HG02763 (cell line): ENCODE measurements around the gene UCK2.
A peak's percentile ranks its signal among the peaks of the same experiment; 100 is the strongest.

Source experiments
- ATAC-seq: cut with Tn5 transposase; IDR thresholded peaks from one replicate; pipeline ENCODE4 v1.9.1; 2021; ENCODE audit warnings: mild to moderate bottlenecking, moderate library complexity; ENCODE audit not compliant: unreplicated experiment

The UCK2 gene

DNA sequence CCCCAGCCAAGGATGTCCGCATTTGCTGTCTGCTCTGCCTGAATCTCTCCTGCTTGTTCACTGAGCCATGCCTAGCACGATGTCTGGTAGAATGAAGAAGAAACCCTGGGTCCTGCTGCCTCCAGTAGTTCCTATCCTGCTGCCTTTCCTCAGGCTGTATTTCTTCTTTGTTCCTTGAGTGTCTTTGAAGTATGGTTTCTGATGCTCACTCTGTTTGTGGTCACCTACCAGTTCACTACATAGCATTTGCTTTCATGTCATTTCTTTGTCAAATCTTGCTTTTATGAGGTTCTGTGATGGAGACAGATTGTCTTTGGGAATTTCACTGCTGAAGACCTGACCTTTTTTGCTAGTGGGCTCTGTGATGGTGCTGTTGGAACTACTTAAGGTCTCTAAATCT, 5.9 kb downstream of the UCK2 start:
- ATAC-seq = no peak

DNA sequence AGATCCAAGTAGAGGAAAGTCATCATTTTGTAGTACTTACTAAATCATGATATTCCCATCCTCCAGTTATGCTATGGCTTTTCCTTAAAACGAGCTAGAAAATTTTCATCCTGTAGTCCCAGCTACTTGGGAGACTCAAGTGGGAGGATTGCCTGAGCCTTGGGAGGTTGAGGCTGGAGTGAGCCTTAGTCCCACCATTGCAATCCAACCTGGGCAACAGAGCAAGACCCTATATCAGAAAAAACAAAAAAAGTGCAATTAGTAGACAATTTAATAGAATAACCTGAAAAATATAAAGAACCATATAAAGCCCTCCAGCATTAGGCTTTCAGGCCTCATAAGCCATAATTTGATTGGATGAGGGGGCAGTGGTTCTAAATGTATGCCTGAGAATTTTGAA, 6.8 kb downstream of the UCK2 start:
- no peak for ATAC-seq

DNA sequence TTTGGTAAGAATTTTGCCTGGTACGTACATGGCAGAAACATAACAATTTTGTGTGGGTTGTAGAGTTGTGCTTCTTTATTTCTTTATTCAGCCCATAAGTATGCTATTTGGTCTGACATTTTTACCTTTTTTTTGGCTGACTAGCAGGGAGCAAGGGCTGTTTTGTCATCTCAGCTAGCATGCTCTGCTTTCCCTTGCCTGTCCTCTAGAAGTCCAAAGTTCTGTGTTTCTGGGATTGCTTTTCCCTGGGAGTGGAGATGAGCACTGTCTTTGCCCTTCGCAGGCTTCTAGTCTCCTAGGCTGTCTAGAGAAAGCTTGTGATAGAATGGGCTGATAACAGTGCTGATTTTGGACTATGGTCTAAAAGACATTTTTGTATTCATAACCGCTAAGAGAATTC, 7.5 kb downstream of the UCK2 start:
- no peak for ATAC-seq

DNA sequence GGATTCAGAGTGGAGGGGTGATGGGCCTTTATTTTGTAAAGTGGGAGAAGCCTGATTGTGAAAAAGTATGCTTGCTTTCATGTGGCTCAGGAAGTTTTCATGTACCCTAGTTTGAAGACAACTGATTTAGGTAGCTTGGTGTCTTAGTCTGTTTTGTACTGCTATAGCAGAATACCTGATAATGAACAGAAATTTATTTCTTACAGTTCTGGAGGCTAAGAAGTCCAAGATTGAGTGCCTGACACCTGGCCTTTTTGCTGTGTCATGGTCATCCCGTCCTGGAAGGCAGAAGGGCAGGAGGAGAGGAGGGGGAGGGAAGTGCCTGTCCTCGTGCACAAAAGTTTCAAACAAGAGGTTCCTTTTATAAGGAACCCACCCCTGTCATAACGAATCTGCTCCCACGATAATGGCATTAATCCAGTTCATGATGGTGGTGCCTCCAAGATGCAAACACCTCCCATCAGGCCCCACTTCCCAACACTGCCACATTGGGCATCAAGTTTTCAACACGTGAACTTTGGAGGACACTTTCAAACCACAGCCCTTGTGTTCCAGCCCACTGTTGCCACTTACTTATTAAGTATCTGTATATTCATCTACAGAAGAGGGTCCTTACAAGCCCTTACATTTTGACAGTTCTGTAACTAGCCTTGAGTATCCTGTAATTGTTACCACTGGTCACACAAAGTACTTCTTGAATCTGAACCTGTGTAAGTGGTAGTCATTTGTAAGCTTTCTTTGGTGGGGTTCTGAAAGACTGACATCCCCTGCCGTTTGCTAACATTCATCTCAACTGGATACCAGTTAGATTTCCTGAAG, 9.5 kb downstream of the UCK2 start:
- ATAC-seq = no peak

DNA sequence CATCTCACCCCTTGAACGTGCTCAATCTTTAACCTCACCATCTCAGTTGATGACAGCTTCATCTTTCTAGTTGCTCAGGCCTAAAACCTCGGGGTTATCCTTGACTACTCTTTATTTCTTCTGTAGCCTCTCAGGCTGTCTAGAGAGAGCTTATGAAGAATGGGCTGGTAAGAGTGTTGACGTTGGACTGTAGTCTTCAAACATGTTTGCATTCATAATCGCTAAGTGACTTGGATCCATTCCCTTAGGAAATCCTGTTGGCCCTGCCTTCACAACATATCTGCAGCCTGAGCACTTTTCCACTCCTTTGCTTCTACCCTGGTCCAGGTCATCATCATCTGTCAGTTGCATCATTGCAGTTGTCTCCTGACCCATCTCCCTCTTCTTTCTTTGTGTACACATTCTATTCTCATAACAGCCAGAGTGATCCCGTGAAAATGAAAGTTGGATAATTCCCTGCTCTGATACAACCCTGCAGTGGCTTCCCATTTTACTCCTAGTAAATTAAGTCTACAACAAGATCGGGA, 10.5 kb downstream of the UCK2 start:
- no peak for ATAC-seq

DNA sequence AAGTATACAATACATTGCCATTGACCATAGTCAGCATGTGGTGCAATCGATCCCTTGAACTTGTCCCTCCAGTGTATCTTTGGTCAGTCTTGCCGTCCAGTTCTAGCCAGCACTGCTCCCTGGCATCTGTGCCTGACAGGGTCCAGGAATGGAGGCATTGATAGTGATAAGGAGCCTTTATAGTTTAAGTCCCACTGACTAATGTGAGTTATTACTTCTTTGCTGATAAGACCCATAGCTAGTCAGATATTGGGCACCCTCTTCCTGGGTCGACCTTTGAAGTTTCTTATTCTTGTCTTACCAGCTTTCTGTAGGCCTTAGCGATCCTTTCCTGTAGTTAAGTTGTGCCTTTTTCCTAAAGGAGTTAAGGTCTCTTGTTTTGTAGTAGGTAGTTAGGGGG, 13.0 kb downstream of the UCK2 start:
- no peak for ATAC-seq

DNA sequence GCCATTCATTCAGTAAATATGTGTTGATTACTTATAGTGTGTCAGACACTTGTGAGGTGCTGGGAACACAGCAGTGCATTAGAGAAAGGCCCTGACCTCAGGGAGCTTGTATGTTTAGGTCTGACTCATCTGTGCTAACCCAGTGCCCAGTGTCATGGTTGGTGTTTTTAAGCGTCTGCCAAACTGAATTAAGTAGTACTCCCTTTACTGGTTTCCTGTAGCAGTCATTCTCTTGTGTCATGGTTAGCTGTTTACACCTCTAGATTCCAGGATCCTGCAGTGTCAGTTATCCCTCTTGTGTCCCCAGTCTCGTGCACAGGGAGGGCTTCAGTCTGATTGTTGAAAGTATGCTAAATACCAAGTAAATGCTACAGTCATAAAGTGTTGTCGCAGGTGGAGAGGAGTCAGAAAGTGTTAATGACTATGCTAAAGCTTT, 14.2 kb downstream of the UCK2 start:
- no peak for ATAC-seq

DNA sequence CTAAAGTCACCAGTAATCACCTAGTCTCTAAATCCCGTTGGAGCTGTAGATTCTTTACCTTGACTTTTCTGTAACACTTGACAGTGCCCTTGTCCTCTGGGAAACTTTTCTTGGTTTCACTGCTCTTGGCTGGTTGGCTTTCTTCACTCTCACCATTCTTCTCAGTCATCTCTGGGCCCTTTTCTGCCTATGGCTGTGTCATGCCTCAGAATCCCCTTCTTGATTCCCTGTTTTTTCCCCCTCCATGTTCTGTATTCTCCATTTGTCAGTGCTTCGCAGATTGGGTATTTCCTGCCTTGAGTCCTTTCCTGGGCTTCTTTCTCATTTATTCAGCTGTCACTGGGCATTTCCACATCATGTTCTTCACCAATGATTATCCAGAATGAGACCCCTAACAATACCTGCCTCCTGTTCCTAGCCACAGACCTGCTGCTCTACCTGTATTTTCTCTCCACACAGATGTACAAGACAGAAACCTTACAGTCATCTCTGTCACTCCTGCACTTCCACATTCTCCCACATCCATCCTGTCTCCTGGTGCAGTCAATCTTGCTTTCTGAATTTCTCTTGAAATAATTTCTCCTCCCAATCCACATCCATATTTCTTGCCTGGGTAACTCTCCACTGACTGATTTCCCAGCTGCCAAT, 14.7 kb downstream of the UCK2 start:
- no peak for ATAC-seq

DNA sequence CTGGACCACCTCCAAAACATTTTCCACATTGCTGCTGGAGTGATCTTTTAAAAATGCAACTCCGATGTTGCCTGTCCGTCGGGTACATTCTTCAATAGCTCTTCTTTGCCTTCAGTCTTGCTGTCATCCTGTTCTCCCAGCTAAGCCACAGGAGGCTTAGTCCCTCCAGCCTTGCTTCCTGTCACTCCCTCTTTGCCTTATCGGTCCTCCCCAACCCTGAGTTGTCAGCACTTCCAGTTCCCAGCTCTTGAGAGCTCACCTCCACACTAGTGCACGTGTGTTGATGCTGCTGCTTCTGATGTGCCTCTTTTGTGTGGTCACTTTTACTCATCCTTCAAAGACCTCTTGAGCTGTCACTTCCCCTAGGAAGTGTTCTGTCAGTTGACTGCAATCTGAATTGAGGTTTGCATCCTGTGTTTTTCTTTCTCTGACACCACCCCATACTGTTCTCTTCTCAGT, 15.3 kb downstream of the UCK2 start:
- ATAC-seq = peak; percentile 30

DNA sequence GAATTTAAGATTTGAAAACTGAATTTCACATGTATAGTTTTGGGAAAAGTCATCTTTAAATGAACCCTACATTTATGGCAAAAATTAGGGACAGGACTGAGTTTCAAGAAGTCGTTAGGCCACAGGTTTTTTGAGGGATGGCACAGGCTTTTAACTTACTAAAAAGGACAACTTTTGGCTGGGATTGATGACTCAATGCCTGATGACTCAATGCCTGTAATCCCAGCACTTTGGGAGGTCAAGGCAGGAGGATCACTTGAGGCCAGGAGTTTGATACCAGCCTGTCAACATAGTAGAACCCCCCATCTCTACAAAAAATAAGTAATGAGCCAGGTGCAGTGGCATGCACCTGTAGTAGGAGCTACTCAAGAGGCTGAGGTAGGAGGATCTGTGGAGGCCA, 15.9 kb downstream of the UCK2 start:
- ATAC-seq = no peak

DNA sequence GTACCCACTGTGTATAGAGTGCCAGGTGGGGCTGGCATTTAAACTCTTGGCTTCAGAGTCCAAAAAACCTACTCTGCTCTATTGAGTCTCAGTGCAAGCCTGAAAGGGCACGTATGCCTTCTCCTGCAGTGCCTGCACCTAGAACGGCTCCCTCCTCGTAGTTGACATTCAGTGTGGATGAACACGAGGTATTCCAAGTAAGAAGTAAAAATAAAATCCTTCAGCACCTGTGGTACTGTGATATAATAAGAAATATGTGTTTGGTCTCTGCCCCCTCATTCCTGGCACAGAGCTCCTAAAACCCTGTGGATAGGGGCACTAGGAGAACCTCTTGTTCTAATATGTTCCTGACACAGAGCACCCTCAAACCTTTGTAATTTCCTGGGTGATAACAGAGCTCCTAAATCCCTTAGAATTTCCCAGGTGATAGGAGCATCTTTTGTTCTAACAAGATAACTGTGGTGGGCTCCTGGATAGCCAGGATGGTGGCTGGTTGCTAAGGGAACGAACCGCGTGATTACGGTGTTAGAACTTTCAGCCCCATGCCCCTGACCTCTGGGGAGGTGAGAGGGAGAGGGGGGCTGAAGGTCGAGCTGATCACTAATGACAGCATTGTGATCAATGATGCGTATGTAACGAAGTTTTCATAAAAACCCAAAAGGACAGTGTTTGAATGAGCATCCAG, 16.8 kb downstream of the UCK2 start:
- ATAC-seq = no peak

DNA sequence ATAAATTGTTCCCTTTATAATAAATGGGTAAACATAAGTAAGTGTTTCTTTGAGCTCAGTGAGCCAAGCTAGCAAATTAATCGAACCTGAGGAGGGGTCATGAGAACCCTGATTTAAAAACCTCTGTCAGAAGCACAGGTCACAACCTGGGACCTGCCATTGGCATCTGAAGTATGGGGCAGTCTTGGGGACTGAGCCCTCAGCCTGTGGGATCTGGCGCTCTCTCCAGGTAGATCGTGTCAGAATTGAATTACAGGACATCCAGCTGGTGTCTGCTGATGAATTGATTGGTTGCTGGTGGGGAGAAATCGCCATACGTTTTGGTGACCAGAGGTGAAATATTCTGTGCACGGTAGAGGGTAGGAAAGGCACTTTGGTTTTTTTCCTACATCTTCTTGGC, 17.5 kb downstream of the UCK2 start:
- ATAC-seq = no peak

DNA sequence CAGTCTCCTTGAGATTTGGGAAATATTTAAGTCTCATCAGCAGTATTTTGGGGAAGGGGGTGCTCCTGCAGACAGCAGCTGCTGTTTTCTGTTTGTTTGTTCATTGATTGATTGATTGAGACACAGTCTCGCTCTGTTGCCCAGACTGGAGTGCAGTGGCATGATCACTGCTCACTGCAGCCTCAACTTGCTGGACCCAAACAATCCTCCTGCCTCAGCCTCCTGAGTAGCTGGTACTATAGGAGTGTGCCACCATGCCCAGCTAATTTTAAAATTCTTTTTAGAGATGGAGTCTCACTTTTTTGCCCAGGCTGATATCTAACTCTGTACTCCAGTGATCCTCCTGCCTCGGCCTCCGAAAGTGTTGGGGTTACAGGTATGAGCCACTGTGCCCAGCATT, 18.2 kb downstream of the UCK2 start:
- ATAC-seq = no peak

DNA sequence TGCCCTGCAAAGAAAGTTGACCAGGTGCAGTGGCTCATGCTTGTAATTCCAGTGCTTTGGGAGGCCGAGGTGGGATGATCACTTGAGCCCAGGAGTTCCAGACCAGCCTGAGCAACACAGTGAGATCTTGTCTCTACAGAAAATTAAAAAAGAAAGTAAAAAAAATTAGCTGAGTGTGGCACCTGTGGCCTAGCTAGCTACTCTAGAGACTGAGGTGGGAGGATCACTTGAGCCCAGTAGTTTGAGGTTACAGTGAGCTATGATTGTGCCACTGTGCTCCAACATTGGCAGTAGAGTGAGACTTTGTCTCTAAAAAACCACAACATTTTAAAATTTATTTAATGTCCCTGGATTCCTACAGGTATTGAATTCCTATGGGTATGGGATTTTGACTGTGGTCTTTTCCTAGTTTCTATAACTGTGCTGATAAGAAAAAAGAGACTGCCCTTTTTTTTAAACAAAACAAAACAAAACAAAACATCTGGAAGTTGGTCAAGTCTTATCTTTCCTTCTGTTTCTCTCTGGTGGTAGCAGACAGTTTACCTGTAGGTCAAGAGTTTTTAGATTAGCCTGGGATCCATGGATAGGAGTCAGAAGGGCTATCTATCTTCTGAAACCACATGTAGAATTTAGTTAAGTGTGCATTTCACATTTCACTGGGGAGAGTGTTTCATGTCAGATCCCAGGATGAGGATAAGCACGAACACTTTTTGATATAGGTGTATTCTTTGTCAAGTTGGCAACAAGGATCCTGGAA, 18.8 kb downstream of the UCK2 start:
- peak; percentile 53 for ATAC-seq

DNA sequence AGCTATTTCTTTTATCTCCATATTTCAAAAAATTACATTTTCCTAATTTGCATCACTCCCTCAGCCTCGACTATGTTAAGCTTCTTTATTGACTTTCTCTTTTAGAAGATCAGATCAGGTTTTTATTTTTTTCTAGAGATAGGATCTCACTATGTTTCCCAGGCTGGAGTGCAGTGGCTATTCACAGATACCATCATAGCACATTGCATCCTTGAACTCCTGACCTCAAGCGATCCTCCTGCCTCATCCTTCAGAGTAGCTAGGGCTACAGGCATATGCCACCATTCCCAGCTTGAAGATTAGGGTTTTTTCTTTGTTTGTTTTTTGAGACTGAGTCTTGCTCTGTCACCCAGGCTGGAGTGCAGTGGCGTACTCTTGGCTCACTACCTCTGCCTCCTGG, 20.1 kb downstream of the UCK2 start:
- ATAC-seq = no peak

DNA sequence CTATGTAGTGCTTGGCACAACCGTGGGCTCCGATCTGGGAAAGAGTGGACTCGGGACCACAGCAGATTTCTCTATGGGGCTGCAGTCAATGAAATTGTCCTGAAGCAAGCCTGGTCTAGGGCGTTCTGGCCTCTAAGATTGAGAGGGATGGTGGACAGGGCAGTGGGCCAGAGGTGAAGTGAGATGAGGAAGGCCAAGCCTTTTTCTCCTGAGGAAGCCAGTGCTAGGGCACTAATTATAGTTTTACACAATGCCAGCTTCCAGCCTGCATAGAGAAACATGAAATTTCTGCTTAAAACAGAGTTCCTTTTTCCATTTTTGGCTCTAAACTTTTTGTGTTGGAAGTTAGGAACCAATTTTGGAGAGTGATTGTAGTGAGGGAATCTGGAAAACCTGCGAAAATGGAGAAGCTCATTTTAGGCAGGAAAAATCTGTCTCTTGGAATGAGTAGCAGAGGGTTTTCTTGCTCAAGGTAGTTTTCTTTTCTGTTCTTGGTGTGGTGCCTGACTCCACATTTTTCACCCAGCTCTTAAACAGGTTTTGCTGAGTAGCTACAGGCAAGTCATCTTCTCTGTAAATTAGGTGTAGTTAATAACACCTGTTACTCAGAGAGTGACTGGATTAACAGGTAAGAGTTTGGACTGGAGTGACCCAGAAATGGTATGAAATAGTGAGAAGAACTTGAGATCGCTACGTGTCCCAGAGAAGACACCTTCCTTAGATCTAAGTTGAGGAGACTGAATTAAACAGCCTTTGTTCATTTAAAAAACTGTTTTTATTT, 22.1 kb downstream of the UCK2 start:
- no peak for ATAC-seq

DNA sequence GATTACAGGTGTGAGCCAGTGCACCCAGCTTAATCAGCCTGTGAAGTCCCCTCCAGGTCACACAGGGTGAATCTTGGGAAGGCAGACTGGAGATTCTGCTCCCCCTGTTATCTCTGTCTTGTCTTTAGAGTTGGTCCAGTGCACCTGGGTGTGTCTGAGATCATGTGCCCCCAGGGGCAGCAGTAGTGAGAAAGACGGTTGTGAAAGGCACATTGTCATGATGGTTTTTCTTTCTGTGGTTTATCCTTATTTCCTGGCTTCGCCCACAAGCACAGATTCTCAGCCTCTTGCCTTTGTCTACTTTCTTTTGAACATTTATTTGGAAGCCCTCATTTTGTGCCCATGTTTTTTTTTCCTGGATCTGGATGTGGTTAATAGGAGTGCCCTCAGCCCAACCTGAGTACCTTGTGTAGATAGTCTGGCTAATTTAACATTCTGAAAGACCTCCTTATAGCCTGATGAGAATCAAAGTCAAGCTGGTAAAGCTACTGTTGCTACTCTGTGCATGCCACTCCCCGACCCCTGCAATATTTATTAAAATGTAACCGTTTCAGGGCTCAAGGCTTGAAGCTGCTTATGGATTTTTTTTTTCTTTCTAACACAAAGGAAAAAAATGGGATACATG, 23.7 kb downstream of the UCK2 start:
- ATAC-seq = peak; percentile 75

DNA sequence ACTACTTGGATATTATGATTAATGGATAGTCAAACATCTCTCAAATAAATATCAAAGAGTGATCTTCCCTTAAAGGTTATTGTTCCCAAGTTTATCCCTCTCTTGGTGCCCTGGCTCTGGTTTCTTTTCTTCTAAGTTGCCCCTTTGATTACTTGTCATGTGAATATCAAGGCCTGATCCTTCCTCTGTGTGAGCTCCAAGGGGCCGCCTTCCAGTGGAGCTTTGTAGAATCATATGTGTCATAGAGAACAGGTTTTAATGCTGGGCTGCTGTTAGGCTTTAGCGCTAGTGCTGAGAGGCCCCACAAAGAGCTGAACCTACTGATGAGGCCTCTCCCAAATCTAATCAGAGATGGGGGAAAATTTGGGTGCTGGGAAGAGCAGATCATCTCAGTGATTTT, 25.5 kb downstream of the UCK2 start:
- ATAC-seq = no peak

DNA sequence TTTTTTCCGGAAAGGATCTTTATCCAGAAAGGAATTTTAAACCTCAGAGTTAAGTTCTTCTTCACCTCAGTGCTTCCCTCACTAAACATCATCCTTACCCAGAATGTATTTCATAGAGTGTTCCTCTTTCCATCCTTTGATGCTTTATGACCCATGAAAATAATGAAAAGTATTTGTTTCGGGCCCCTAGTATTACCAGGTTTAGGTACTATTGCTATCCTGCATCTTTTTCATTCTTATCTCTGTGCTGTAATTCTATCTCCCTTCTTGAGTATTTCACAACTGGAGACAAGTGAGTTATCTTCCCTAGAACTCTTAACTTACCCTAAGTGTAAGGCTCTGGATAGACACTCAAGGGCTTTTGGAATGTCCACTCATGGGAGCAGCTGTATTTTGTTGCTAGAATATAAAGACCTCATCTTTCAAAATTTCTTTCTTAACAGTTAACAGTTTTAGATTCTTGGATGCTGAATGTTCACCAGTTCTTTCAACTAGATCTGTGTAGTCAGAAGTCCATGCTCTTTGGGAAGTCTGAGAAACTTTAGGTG, 26.2 kb downstream of the UCK2 start:
- no peak for ATAC-seq
